ENCODE results near the gene ZNF30.
"Not testable (repeated sequence)": the region's sequence is repeated elsewhere in the genome, so short reads cannot be mapped to it uniquely, and the experiment has no call there.

Gene ZNF30

GRCh38 chr19:34960103-34960805 lies 33.6 kb downstream of the ZNF30 start:
- DNase-seq (ENCODE audit: insufficient read length, low spot score): no peak
- FAIRE-seq: no peak
- TF ChIP-seq TAF1 (IDR thresholded peaks at IDR 0.05; ENCODE audit: low read depth, low read length) (no peak), POLR2A (IDR thresholded peaks at IDR 0.05; ENCODE audit: low read depth, low read length) (no peak), POLR2AphosphoS5 (IDR thresholded peaks at IDR 0.05; ENCODE audit: low read depth, low read length) (no peak), PAX5 (IDR thresholded peaks at IDR 0.05; ENCODE audit: insufficient read depth, low read length, severe bottlenecking) (no peak), POU2F2 (IDR thresholded peaks at IDR 0.05; ENCODE audit: low read depth, low read length) (no peak), SPI1 (IDR thresholded peaks at IDR 0.05; ENCODE audit: low read depth, low read length) (no peak)

- no peak for FAIRE-seq
- TF ChIP-seq PAX5 (IDR thresholded peaks at IDR 0.05; ENCODE audit: insufficient read depth, low read length, severe bottlenecking) (no peak), POLR2AphosphoS5 (IDR thresholded peaks at IDR 0.05; ENCODE audit: low read depth, low read length) (no peak), POLR2A (IDR thresholded peaks at IDR 0.05; ENCODE audit: low read depth, low read length) (no peak), POU2F2 (IDR thresholded peaks at IDR 0.05; ENCODE audit: low read depth, low read length) (no peak), SPI1 (IDR thresholded peaks at IDR 0.05; ENCODE audit: low read depth, low read length) (no peak), TAF1 (IDR thresholded peaks at IDR 0.05; ENCODE audit: low read depth, low read length) (no peak)
- DNase-seq (ENCODE audit: insufficient read length, low spot score): no peak
Measured at GRCh38 chr19:34960940-34961679, 34.4 kb downstream of the ZNF30 start.

GRCh38 chr19:34961775-34962686 lies 35.3 kb downstream of the ZNF30 start:
- FAIRE-seq: no peak

GRCh38 chr19:34962687-34963572 lies 36.2 kb downstream of the ZNF30 start:
- no peak for DNase-seq (ENCODE audit: insufficient read length, low spot score)
- TF ChIP-seq POLR2A (IDR thresholded peaks at IDR 0.05; ENCODE audit: low read depth, low read length): no peak
- no peak for TF ChIP-seq POLR2AphosphoS5 (IDR thresholded peaks at IDR 0.05; ENCODE audit: low read depth, low read length)
- TF ChIP-seq SPI1 (IDR thresholded peaks at IDR 0.05; ENCODE audit: low read depth, low read length): no peak
- TF ChIP-seq POU2F2 (IDR thresholded peaks at IDR 0.05; ENCODE audit: low read depth, low read length): no peak
- no peak for TF ChIP-seq TAF1 (IDR thresholded peaks at IDR 0.05; ENCODE audit: low read depth, low read length)
- no peak for TF ChIP-seq PAX5 (IDR thresholded peaks at IDR 0.05; ENCODE audit: insufficient read depth, low read length, severe bottlenecking)
- peak; percentile 56 for FAIRE-seq

More at GRCh38 chr19:34961775-34962686, 35.3 kb downstream of the ZNF30 start:
- TF ChIP-seq SPI1 (IDR thresholded peaks at IDR 0.05; ENCODE audit: low read depth, low read length) (no peak), POLR2AphosphoS5 (IDR thresholded peaks at IDR 0.05; ENCODE audit: low read depth, low read length) (no peak), POLR2A (IDR thresholded peaks at IDR 0.05; ENCODE audit: low read depth, low read length) (no peak), PAX5 (IDR thresholded peaks at IDR 0.05; ENCODE audit: insufficient read depth, low read length, severe bottlenecking) (no peak), POU2F2 (IDR thresholded peaks at IDR 0.05; ENCODE audit: low read depth, low read length) (no peak), TAF1 (IDR thresholded peaks at IDR 0.05; ENCODE audit: low read depth, low read length) (no peak)
- DNase-seq (ENCODE audit: insufficient read length, low spot score): no peak

- TF ChIP-seq POU2F2 (IDR thresholded peaks at IDR 0.05; ENCODE audit: low read depth, low read length) (no peak), SPI1 (IDR thresholded peaks at IDR 0.05; ENCODE audit: low read depth, low read length) (no peak), POLR2A (IDR thresholded peaks at IDR 0.05; ENCODE audit: low read depth, low read length) (no peak), POLR2AphosphoS5 (IDR thresholded peaks at IDR 0.05; ENCODE audit: low read depth, low read length) (no peak), TAF1 (IDR thresholded peaks at IDR 0.05; ENCODE audit: low read depth, low read length) (no peak), PAX5 (IDR thresholded peaks at IDR 0.05; ENCODE audit: insufficient read depth, low read length, severe bottlenecking) (no peak)
- DNase-seq (ENCODE audit: insufficient read length, low spot score): peak; percentile 78
- FAIRE-seq: no peak
Measured at GRCh38 chr19:34963573-34964406, 37.1 kb downstream of the ZNF30 start, which contains the start of gene ZNF792. ZNF792 (minus strand) TSS chr19:34964229; CDS start chr19:34963662, 567 bp downstream.

- DNase-seq (ENCODE audit: insufficient read length, low spot score) (no peak), FAIRE-seq (no peak)
- no peak for TF ChIP-seq SPI1 (IDR thresholded peaks at IDR 0.05; ENCODE audit: low read depth, low read length)
- no peak for TF ChIP-seq PAX5 (IDR thresholded peaks at IDR 0.05; ENCODE audit: insufficient read depth, low read length, severe bottlenecking)
- no peak for TF ChIP-seq POU2F2 (IDR thresholded peaks at IDR 0.05; ENCODE audit: low read depth, low read length)
- no peak for TF ChIP-seq POLR2AphosphoS5 (IDR thresholded peaks at IDR 0.05; ENCODE audit: low read depth, low read length)
- TF ChIP-seq POLR2A (IDR thresholded peaks at IDR 0.05; ENCODE audit: low read depth, low read length): no peak
- no peak for TF ChIP-seq TAF1 (IDR thresholded peaks at IDR 0.05; ENCODE audit: low read depth, low read length)
Measured at GRCh38 chr19:34964598-34964997, 37.9 kb downstream of the ZNF30 start.

GRCh38 chr19:34965505-34965904 lies 38.8 kb downstream of the ZNF30 start:
- FAIRE-seq; DNase-seq (ENCODE audit: insufficient read length, low spot score): not testable (repeated sequence)

GRCh38 chr19:34967551-34967950 lies 40.8 kb downstream of the ZNF30 start:
- FAIRE-seq (no peak), DNase-seq (ENCODE audit: insufficient read length, low spot score) (no peak)
- TF ChIP-seq PAX5 (IDR thresholded peaks at IDR 0.05; ENCODE audit: insufficient read depth, low read length, severe bottlenecking): no peak
- no peak for TF ChIP-seq POLR2AphosphoS5 (IDR thresholded peaks at IDR 0.05; ENCODE audit: low read depth, low read length)
- no peak for TF ChIP-seq POLR2A (IDR thresholded peaks at IDR 0.05; ENCODE audit: low read depth, low read length)
- TF ChIP-seq SPI1 (IDR thresholded peaks at IDR 0.05; ENCODE audit: low read depth, low read length): no peak
- TF ChIP-seq POU2F2 (IDR thresholded peaks at IDR 0.05; ENCODE audit: low read depth, low read length): no peak
- no peak for TF ChIP-seq TAF1 (IDR thresholded peaks at IDR 0.05; ENCODE audit: low read depth, low read length)
